HepG2 (cell line): Measurements from ENCODE around the gene TMEM222. TPM values are rescaled to one million over a fixed set of nuclear protein-coding genes. Genes with fewer than 3 reads are reported as not detected.

Experiments used
- CENPBD1 ChIP-seq: sonication (generic); formaldehyde crosslinking; IDR thresholded peaks from 2 replicates; pipeline ENCODE4 v1.8.0; 2022; ENCODE audit warnings: missing genetic modification reagents, low read depth, mild to moderate bottlenecking, borderline replicate concordance
- MATR3 ChIP-seq: sonication (generic); formaldehyde crosslinking; IDR thresholded peaks from 2 replicates; pipeline ENCODE4 v1.4.0; 2020; ENCODE audit warnings: missing genetic modification reagents
- ZFP36 ChIP-seq: fragments of 150-350 bp; IDR thresholded peaks from 2 replicates; pipeline ENCODE4 v1.6.1; 2018; ENCODE audit warnings: borderline replicate concordance, low read length, low read depth; ENCODE audit not compliant: partially characterized antibody
- ZNF263 ChIP-seq: sonication (generic); formaldehyde crosslinking; IDR thresholded peaks from 2 replicates; pipeline ENCODE4 v1.4.0; 2020; ENCODE audit warnings: missing genetic modification reagents
- polyA plus RNA-seq, 8 experiments: library from polyadenylated mRNA; depleted of rRNA in 3 of 8; stranded (reverse) in 7 of 8; unstranded in 1 of 8; fragments of >200 nt; fragmentation: Illumina TruSeq in 4 of 8; extraction: Trizol in 4 of 8; gene quantifications; 2 replicates each; pipeline versions ENCODE4 v1.2.1 to v1.2.3, GENCODE V29; 2011 to 2016; ENCODE audit warnings: low read depth in 4 of 8, missing spikeins in 1 of 8, mixed read lengths in 1 of 8; ENCODE audit not compliant: insufficient read depth in 1 of 8
- total RNA-seq, 5 experiments: library from RNA; depleted of rRNA; stranded (reverse); fragments of >200 nt; fragmentation: Illumina TruSeq; extraction: Trizol; gene quantifications; 2 replicates each; pipeline ENCODE4 v1.2.3, GENCODE V29; 2016; ENCODE audit warnings: low read depth in 1 of 5
- TF ChIP-seq, protein P1 (sequence below): conservative IDR thresholded peaks from 2 replicates; pipeline ENCODE4 v1.6.1; 2018; ENCODE audit warnings: missing genetic modification reagents
- TF ChIP-seq, protein P2 (sequence below): sonication (generic); formaldehyde crosslinking; conservative IDR thresholded peaks from 2 replicates; pipeline ENCODE4 v1.8.0; 2022; ENCODE audit warnings: missing genetic modification reagents
- TF ChIP-seq, protein P3 (sequence below): sonication (generic); formaldehyde crosslinking; IDR thresholded peaks from 2 replicates; pipeline ENCODE4 v1.8.1; 2022; ENCODE audit warnings: mild to moderate bottlenecking, missing genetic modification reagents
- TF ChIP-seq, protein P4 (sequence below): sonication (generic); formaldehyde crosslinking; IDR thresholded peaks from 2 replicates; pipeline ENCODE4 v1.4.0; 2020; ENCODE audit warnings: missing genetic modification reagents

Gene TMEM222
- total and polyA plus RNA-seq, 2 of the 13 experiments (the other 11 are each of a cell fraction or from before 2014, with no cell fraction given), result 22.7 to 29.6 TPM

- TF ChIP-seq, protein P1, sequence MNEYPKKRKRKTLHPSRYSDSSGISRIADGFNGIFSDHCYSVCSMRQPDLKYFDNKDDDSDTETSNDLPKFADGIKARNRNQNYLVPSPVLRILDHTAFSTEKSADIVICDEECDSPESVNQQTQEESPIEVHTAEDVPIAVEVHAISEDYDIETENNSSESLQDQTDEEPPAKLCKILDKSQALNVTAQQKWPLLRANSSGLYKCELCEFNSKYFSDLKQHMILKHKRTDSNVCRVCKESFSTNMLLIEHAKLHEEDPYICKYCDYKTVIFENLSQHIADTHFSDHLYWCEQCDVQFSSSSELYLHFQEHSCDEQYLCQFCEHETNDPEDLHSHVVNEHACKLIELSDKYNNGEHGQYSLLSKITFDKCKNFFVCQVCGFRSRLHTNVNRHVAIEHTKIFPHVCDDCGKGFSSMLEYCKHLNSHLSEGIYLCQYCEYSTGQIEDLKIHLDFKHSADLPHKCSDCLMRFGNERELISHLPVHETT (CRISPR knock-in tag), result no peak
- no peak for TF ChIP-seq ZNF263 (CRISPR knock-in tag)
- TF ChIP-seq CENPBD1 (CRISPR knock-in tag), result no peak
- TF ChIP-seq MATR3 (CRISPR knock-in tag), result no peak
- no peak for TF ChIP-seq ZFP36
- TF ChIP-seq, protein P2, sequence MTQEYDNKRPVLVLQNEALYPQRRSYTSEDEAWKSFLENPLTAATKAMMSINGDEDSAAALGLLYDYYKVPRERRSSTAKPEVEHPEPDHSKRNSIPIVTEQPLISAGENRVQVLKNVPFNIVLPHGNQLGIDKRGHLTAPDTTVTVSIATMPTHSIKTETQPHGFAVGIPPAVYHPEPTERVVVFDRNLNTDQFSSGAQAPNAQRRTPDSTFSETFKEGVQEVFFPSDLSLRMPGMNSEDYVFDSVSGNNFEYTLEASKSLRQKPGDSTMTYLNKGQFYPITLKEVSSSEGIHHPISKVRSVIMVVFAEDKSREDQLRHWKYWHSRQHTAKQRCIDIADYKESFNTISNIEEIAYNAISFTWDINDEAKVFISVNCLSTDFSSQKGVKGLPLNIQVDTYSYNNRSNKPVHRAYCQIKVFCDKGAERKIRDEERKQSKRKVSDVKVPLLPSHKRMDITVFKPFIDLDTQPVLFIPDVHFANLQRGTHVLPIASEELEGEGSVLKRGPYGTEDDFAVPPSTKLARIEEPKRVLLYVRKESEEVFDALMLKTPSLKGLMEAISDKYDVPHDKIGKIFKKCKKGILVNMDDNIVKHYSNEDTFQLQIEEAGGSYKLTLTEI (CRISPR knock-in tag), result no peak
- TF ChIP-seq, protein P3, sequence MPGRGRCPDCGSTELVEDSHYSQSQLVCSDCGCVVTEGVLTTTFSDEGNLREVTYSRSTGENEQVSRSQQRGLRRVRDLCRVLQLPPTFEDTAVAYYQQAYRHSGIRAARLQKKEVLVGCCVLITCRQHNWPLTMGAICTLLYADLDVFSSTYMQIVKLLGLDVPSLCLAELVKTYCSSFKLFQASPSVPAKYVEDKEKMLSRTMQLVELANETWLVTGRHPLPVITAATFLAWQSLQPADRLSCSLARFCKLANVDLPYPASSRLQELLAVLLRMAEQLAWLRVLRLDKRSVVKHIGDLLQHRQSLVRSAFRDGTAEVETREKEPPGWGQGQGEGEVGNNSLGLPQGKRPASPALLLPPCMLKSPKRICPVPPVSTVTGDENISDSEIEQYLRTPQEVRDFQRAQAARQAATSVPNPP (CRISPR knock-in tag), result no peak
- TF ChIP-seq, protein P4, sequence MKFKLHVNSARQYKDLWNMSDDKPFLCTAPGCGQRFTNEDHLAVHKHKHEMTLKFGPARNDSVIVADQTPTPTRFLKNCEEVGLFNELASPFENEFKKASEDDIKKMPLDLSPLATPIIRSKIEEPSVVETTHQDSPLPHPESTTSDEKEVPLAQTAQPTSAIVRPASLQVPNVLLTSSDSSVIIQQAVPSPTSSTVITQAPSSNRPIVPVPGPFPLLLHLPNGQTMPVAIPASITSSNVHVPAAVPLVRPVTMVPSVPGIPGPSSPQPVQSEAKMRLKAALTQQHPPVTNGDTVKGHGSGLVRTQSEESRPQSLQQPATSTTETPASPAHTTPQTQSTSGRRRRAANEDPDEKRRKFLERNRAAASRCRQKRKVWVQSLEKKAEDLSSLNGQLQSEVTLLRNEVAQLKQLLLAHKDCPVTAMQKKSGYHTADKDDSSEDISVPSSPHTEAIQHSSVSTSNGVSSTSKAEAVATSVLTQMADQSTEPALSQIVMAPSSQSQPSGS (CRISPR knock-in tag), result no peak
Measured at GRCh38 chr1:27301582-27302199, 20.3 kb upstream of the TMEM222 start (continued).
